ENCODE data around the gene LAIR1. TPM values are rescaled to one million over a fixed set of nuclear protein-coding genes. Genes with fewer than 3 reads are reported as not detected.

LAIR1 gene
- 1 to 10 TPM; 5.2 to 9.3 TPM for total RNA-seq

- no peak for DNase-seq
- TF ChIP-seq CTCF (IDR thresholded peaks at IDR 0.05) = no peak
- intact Hi-C loops (cut with DNase I) = no loop called here
- H3K36me3 ChIP-seq = no peaks in the 10 kb centered on the region
- peak within 1 kb of the TSS; percentile 26 for H3K4me3 ChIP-seq
- H3K4me1 ChIP-seq = no peaks in the 10 kb centered on the region
- H3K9me3 ChIP-seq = no peaks in the 10 kb centered on the region
- no peaks in the 10 kb centered on the region for H3K27me3 ChIP-seq
- peak within 1 kb of the TSS in 1 of 2 donors; percentile 26 for H3K9ac ChIP-seq (ENCODE audit: low read depth in 2 of 2, low read length in 2 of 2)
- H3K27ac ChIP-seq = peak within 1 kb of the TSS; percentile 41
Measured at GRCh38 chr19:54364775-54365257, at the start of gene LAIR1. Gene LAIR1, minus strand, starts transcription at chr19:54364931. Its CDS starts 127 bp downstream, at chr19:54364804.

GRCh38 chr19:54414156-54414555 lies 49.4 kb upstream of the LAIR1 start:
- DNase-seq = no peak
- Histone ChIP-seq H3K9me3 (no peaks in the 10 kb centered on the region), H3K4me3 (no peak overlapping the region), H3K27me3 (peaks cover 23% of the 10 kb centered on the region), H3K4me1 (no peaks in the 10 kb centered on the region), H3K36me3 (no peaks in the 10 kb centered on the region), H3K27ac (no peak overlapping the region), H3K9ac (ENCODE audit: low read depth in 2 of 2, low read length in 2 of 2) (no peak overlapping the region)
- intact Hi-C loops (cut with DNase I) = no loop called here
- no peak for TF ChIP-seq CTCF (IDR thresholded peaks at IDR 0.05)

- H3K4me1 ChIP-seq = no peaks in the 10 kb centered on the region
- H3K27me3 ChIP-seq = peaks cover 23% of the 10 kb centered on the region
- no peak overlapping the region for H3K27ac ChIP-seq
- no peaks in the 10 kb centered on the region for H3K9me3 ChIP-seq
- H3K4me3 ChIP-seq = no peak overlapping the region
- no peaks in the 10 kb centered on the region for H3K36me3 ChIP-seq
- no peak for TF ChIP-seq CTCF (IDR thresholded peaks at IDR 0.05)
- no peak for DNase-seq
- H3K9ac ChIP-seq (ENCODE audit: low read depth in 2 of 2, low read length in 2 of 2) = no peak overlapping the region
- intact Hi-C loops (cut with DNase I) = no loop called here
Measured at GRCh38 chr19:54412877-54413276, 48.1 kb upstream of the LAIR1 start.

- Histone ChIP-seq H3K27me3 (peaks cover 13% of the 10 kb centered on the region), H3K9me3 (no peaks in the 10 kb centered on the region), H3K9ac (ENCODE audit: low read depth in 2 of 2, low read length in 2 of 2) (no peak overlapping the region), H3K4me3 (no peak overlapping the region), H3K4me1 (no peaks in the 10 kb centered on the region), H3K36me3 (no peaks in the 10 kb centered on the region), H3K27ac (no peak overlapping the region)
- DNase-seq = no peak
- intact Hi-C loops (cut with DNase I) = no loop called here
- no peak for TF ChIP-seq CTCF (IDR thresholded peaks at IDR 0.05)
Measured at GRCh38 chr19:54411033-54411432, 46.3 kb upstream of the LAIR1 start.

- no peaks in the 10 kb centered on the region for H3K9me3 ChIP-seq
- H3K27ac ChIP-seq = no peak overlapping the region
- H3K4me1 ChIP-seq = no peaks in the 10 kb centered on the region
- H3K4me3 ChIP-seq = no peak overlapping the region
- no peak for TF ChIP-seq CTCF (IDR thresholded peaks at IDR 0.05)
- H3K9ac ChIP-seq (ENCODE audit: low read depth in 2 of 2, low read length in 2 of 2) = no peak overlapping the region
- no peaks in the 10 kb centered on the region for H3K36me3 ChIP-seq
- intact Hi-C loops (cut with DNase I) = no loop called here
- H3K27me3 ChIP-seq = no peaks in the 10 kb centered on the region
- no peak for DNase-seq
Measured at GRCh38 chr19:54408456-54409026, 43.8 kb upstream of the LAIR1 start.
